PC-9 (cell line): ENCODE results near the gene PAXX. TPM values are rescaled to one million over a fixed set of nuclear protein-coding genes. Genes with fewer than 3 reads are reported as not detected.

Experiments used
- BruUV-seq: library from RNA; stranded (reverse); fragments of 400-500 nt; replicated peaks from 2 replicates; lab custom pipeline; 2021; lab: Mats Ljungman, UMichigan
- CTCF ChIA-PET: fragments of 300-600 bp; sonication (Branson Sonifier 250); formaldehyde crosslinking; loops from one replicate; lab custom pipeline; 2022; ENCODE audit warnings: antibody characterized with exemption; lab: Charles Lee
- POLR2A ChIA-PET: fragments of 300-600 bp; sonication (Branson Sonifier 250); formaldehyde crosslinking; loops from one replicate; lab custom pipeline; 2022; ENCODE audit warnings: antibody characterized with exemption; ENCODE audit not compliant: unreplicated experiment; lab: Charles Lee
- DNase-seq, 2 experiments: peaks; one replicate each; pipeline versions ENCODE4 v3.0.0 to v3.0.0-alpha.2; 2015 to 2022; ENCODE audit warnings: mixed read lengths in 1 of 2
- H2AFZ ChIP-seq: fragments of 200-600 bp; sonication (generic); 2 replicates; pipeline ENCODE4 v1.8.1; 2017; ENCODE audit warnings: antibody characterized with exemption
- H3F3A ChIP-seq: fragments of 200-600 bp; sonication (generic); 2 replicates; pipeline ENCODE4 v1.8.1; 2017; ENCODE audit warnings: antibody characterized with exemption, mild to moderate bottlenecking, low read depth; ENCODE audit not compliant: insufficient read depth
- H3K27ac ChIP-seq: fragments of 200-600 bp; sonication (generic); 2 replicates; pipeline ENCODE4 v1.6.1; 2016; ENCODE audit warnings: mixed run types
- H3K27me3 ChIP-seq: fragments of 200-600 bp; sonication (generic); 2 replicates; pipeline ENCODE4 v1.6.1; 2016; ENCODE audit warnings: low read depth, mixed run types; ENCODE audit not compliant: insufficient read depth
- H3K36me3 ChIP-seq: fragments of 200-600 bp; sonication (generic); 2 replicates; pipeline ENCODE4 v1.6.1; 2016; ENCODE audit warnings: low read depth, mixed run types
- H3K4me1 ChIP-seq: fragments of 200-600 bp; sonication (generic); replicated peaks from 2 replicates; pipeline ENCODE4 v1.6.1; 2016; ENCODE audit warnings: mixed run types; ENCODE audit not compliant: insufficient read depth
- H3K4me2 ChIP-seq: fragments of 200-600 bp; sonication (generic); 2 replicates; pipeline ENCODE4 v1.6.1; 2017; ENCODE audit warnings: mixed run types
- H3K4me3 ChIP-seq: fragments of 200-600 bp; sonication (generic); 2 replicates; pipeline ENCODE4 v1.6.1; 2016; ENCODE audit warnings: mixed run types
- H3K79me2 ChIP-seq: fragments of 200-600 bp; sonication (generic); 2 replicates; pipeline ENCODE4 v1.6.1; 2017; ENCODE audit warnings: low read depth, mixed run types
- H3K9me2 ChIP-seq: fragments of 200-600 bp; sonication (generic); 2 replicates; pipeline ENCODE4 v1.8.1; 2017; ENCODE audit warnings: mild to moderate bottlenecking; ENCODE audit not compliant: insufficient read depth
- H3K9me3 ChIP-seq: fragments of 200-600 bp; sonication (generic); 2 replicates; pipeline ENCODE4 v1.8.1; 2016; ENCODE audit warnings: low read depth; ENCODE audit not compliant: insufficient read depth
- H4K20me1 ChIP-seq: fragments of 200-600 bp; sonication (generic); 2 replicates; pipeline ENCODE4 v1.8.1; 2017; ENCODE audit not compliant: insufficient read depth
- CTCF ChIP-seq: fragments of 200-600 bp; sonication (generic); conservative IDR thresholded peaks from 2 replicates; pipeline ENCODE4 v1.6.1; 2017; ENCODE audit warnings: mixed run types, antibody characterized with exemption, mild to moderate bottlenecking, moderate library complexity
- EZH2 ChIP-seq: fragments of 200-600 bp; sonication (generic); IDR thresholded peaks from 2 replicates; pipeline ENCODE4 v1.8.0; 2017; ENCODE audit warnings: antibody characterized with exemption, low read depth
- intact Hi-C: fragments of 100-400 bp; cut with micrococcal nuclease; formaldehyde crosslinking; loops from one replicate; pipeline ENCODE4 v1.10.0; 2022; ENCODE audit not compliant: unreplicated experiment
- total RNA-seq: library from RNA; stranded (reverse); gene quantifications from 2 replicates; pipeline ENCODE4 v1.2.3, GENCODE V29; 2021

The PAXX gene
- total RNA-seq, 1 experiment from 2014 or later, result 54.9 TPM

DNA sequence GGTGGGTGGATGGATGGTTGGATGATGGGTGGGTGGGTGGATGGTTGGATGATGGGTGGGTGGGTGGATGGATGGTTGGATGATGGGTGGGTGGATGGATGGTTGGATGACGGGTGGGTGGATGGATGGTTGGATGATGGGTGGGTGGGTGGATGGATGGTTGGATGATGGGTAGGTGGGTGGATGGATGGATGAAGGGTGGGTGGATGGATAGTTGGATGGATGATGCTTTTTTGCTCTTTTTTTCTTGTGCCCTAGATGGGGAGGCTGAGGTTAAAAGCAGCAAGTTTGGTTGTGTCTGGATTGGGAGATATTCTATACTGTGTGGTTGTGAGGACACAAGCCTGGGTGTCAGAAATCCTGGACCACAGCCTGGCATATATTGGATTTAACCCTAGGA is 34.8 kb upstream of the PAXX start:
- Histone ChIP-seq H3K9me3 (no peaks in the 10 kb centered on the region), H3K9me2 (no peaks in the 10 kb centered on the region), H3K4me1 (no peaks in the 10 kb centered on the region), H3K4me2 (no peak overlapping the region), H3K27me3 (no peaks in the 10 kb centered on the region), H3K36me3 (no peaks in the 10 kb centered on the region), H2AFZ (no peak overlapping the region), H3F3A (peaks cover 2% of the 10 kb centered on the region; the same call in 1 of the 2 replicates), H3K4me3 (no peak overlapping the region), H3K27ac (no peak overlapping the region), H4K20me1 (no peaks in the 10 kb centered on the region), H3K79me2 (no peaks in the 10 kb centered on the region)
- intact Hi-C loops, result no loop called here
- no peak for DNase-seq
- no TSS peak for BruUV-seq
- ChIA-PET POLR2A (no interaction called here), CTCF (no interaction called here)
- TF ChIP-seq EZH2 (no peak), CTCF (no peak)

DNA sequence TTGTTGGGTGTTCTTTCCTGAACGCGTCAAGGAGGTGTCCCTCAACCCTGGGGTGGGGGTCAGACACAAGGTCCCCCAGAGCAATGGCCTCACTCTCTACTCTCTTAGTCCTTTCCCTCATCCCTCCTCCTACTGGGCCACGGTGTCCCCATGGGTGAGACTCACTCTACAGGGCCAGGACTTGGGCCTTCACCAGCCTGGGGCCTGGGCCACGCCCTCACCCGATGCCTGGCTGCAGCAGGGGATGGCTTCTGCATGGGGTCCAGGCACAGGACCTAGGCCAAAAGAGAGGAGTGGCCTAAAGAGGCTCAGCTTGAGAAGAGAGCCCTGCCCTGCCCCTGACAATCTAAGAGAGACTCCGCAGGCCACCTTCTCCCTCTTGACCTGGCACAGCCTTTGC is 34.3 kb upstream of the PAXX start:
- Histone ChIP-seq H3K36me3 (no peaks in the 10 kb centered on the region), H3K79me2 (no peaks in the 10 kb centered on the region), H4K20me1 (no peaks in the 10 kb centered on the region), H3K27me3 (no peaks in the 10 kb centered on the region), H3K4me3 (no peak overlapping the region), H3K27ac (no peak overlapping the region), H3K4me2 (no peak overlapping the region), H3K9me2 (no peaks in the 10 kb centered on the region), H3K9me3 (no peaks in the 10 kb centered on the region), H3F3A (peaks cover 6% of the 10 kb centered on the region; the same call in 1 of the 2 replicates), H3K4me1 (no peaks in the 10 kb centered on the region), H2AFZ (no peak overlapping the region)
- DNase-seq, result no peak
- intact Hi-C loops, result no loop called here
- no TSS peak for BruUV-seq
- ChIA-PET POLR2A (no interaction called here), CTCF (no interaction called here)
- no peak for TF ChIP-seq CTCF
- TF ChIP-seq EZH2, result no peak

DNA sequence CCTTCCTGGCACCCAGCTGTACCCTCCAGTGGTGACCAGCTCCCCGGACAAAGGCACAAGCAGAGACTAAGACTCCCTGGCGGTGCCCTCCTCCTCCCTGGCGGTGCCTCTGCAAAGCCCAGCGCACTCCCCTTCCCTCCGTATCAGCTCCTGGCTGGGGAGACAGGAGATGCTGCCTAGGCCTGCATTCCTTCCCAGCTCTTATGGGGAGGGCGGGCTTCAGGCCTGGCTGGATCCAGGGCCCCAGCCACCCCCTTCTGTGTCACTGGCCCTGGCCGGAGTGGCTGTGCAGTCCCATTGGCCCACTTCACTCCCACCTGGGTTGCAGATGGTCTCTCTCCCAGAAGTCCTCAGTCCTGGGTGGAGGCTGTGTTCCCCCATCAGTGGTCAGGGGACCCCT is 33.7 kb upstream of the PAXX start:
- H3K79me2 ChIP-seq, result no peaks in the 10 kb centered on the region
- no peaks in the 10 kb centered on the region for H3K4me1 ChIP-seq
- no peak overlapping the region for H2AFZ ChIP-seq
- POLR2A ChIA-PET, result no interaction called here
- DNase-seq, result no peak
- H3K4me2 ChIP-seq, result no peak overlapping the region
- H3K27me3 ChIP-seq, result no peaks in the 10 kb centered on the region
- no peak overlapping the region for H3K27ac ChIP-seq
- H3F3A ChIP-seq, result peaks cover 8% of the 10 kb centered on the region; the same call in 1 of the 2 replicates
- H3K36me3 ChIP-seq, result no peaks in the 10 kb centered on the region
- no TSS peak for BruUV-seq
- no peak overlapping the region for H3K4me3 ChIP-seq
- H3K9me2 ChIP-seq, result no peaks in the 10 kb centered on the region
- intact Hi-C loops, result no loop called here
- no peaks in the 10 kb centered on the region for H4K20me1 ChIP-seq
- CTCF ChIA-PET, result no interaction called here
- no peaks in the 10 kb centered on the region for H3K9me3 ChIP-seq
- TF ChIP-seq CTCF, result no peak
- no peak for TF ChIP-seq EZH2
